Body of pancreas (tissue), 4 donors: ENCODE data around the gene MTMR1. TPM values are rescaled to one million over a fixed set of nuclear protein-coding genes. Genes with fewer than 3 reads are reported as not detected.

Source experiments
- ATAC-seq: fragments of 150-250 bp; one replicate; pipeline ENCODE4 v1.9.1; 2016
- DNase-seq, 4 donors: peaks; one replicate each; pipeline ENCODE4 v3.0.0-alpha.2; 2019
- H3K27ac ChIP-seq, 4 donors: fragments of 200-600 bp; sonication (generic); 1 replicate in 3 of 4; 2 replicates in 1 of 4; pipeline versions ENCODE4 v1.5.1 to v1.6.1; 2016 to 2019; ENCODE audit warnings: mild to moderate bottlenecking in 1 of 4, mixed read lengths in 1 of 4, moderate library complexity in 1 of 4
- H3K27me3 ChIP-seq, 2 donors: fragments of 200-600 bp; sonication (generic); one replicate each; pipeline ENCODE4 v1.6.0; 2016; ENCODE audit warnings: mild to moderate bottlenecking in 1 of 2
- H3K36me3 ChIP-seq, 2 donors: fragments of 200-600 bp; sonication (generic); replicated peaks in 1 of 2; 2 replicates each; pipeline ENCODE4 v1.5.1; 2016; ENCODE audit warnings: low read depth in 2 of 2; ENCODE audit not compliant: insufficient read depth in 1 of 2
- H3K4me1 ChIP-seq: fragments of 200-600 bp; sonication (generic); one replicate; pipeline ENCODE4 v1.6.0; 2016
- H3K4me3 ChIP-seq, 2 donors: fragments of 200-600 bp; sonication (generic); 1 replicate in 1 of 2; 2 replicates in 1 of 2; pipeline ENCODE4 v1.5.1; 2016 to 2019
- H3K9me3 ChIP-seq, 3 donors: fragments of 200-600 bp; sonication (generic); 1 replicate in 2 of 3; 2 replicates in 1 of 3; pipeline ENCODE4 v1.5.1; 2016
- POLR2A ChIP-seq, 3 donors: fragments of 450-650 bp; IDR thresholded peaks; one replicate each; pipeline ENCODE4 v1.6.1; 2016; ENCODE audit warnings: antibody characterized with exemption in 3 of 3, mild to moderate bottlenecking in 2 of 3
- WGBS, 2 donors: methylation state at CpG; one replicate each; pipeline ENCODE4 v1.1.5; 2017; 5-methylcytosine and 5-hydroxymethylcytosine counted together
- intact Hi-C: fragments of 100-400 bp; cut with DNase I; formaldehyde crosslinking; loops from one replicate; pipeline ENCODE4 v1.15.1; 2023
- total RNA-seq, 2 donors: library from RNA; depleted of rRNA; stranded (reverse); fragments of >200 nt; gene quantifications; one replicate each; pipeline ENCODE4 v1.1.0, GENCODE V29; 2016
- TF ChIP-seq, protein P1 (sequence below), 7 experiments: fragments of 450-650 bp in 4 of 7; fragments of 200-600 bp in 3 of 7; sonication (generic) in 3 of 7; IDR thresholded peaks; one replicate each; pipeline ENCODE4 v1.5.1; 2016 to 2019; ENCODE audit warnings: antibody characterized with exemption in 7 of 7

MTMR1 gene
- total RNA-seq, 2 donors from 2014 or later: 7.6 to 9.1 TPM

DNA sequence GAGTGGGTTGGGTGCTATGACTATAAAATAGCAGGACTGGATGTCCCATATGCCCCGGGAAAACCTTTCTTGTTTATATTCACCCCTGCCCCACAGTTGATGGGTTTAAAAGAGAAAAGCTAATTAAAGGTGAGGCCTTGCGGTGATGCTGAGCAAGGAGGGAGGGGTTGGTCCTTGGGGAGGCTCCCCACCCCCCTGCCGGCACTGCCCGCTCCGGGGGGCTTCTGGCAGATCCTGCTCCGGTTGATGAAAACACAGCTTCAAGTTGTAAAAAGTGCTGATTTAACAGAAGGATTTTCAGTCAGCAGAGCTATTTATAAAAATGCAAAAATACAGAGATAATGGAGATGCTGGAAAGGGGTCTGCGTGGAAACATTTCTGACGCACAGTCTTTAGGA, 68.6 kb downstream of the MTMR1 start:
- DNase-seq: no peak
- Histone ChIP-seq H3K4me1 (no peaks in the 10 kb centered on the region), H3K36me3 (no peaks in the 10 kb centered on the region), H3K27me3 (no peaks in the 10 kb centered on the region), H3K4me3 (no peak overlapping the region), H3K9me3 (no peaks in the 10 kb centered on the region), H3K27ac (no peak overlapping the region)
- intact Hi-C loops: no loop called here
- WGBS, 2 donors: 96 to 97% methylated on average over 5 of the region's 8 CpGs
- TF ChIP-seq, protein P1, sequence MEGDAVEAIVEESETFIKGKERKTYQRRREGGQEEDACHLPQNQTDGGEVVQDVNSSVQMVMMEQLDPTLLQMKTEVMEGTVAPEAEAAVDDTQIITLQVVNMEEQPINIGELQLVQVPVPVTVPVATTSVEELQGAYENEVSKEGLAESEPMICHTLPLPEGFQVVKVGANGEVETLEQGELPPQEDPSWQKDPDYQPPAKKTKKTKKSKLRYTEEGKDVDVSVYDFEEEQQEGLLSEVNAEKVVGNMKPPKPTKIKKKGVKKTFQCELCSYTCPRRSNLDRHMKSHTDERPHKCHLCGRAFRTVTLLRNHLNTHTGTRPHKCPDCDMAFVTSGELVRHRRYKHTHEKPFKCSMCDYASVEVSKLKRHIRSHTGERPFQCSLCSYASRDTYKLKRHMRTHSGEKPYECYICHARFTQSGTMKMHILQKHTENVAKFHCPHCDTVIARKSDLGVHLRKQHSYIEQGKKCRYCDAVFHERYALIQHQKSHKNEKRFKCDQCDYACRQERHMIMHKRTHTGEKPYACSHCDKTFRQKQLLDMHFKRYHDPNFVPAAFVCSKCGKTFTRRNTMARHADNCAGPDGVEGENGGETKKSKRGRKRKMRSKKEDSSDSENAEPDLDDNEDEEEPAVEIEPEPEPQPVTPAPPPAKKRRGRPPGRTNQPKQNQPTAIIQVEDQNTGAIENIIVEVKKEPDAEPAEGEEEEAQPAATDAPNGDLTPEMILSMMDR (IDR thresholded peaks at IDR 0.05): no peak
- TF ChIP-seq POLR2A (IDR thresholded peaks at IDR 0.05): no peak
- no peak for ATAC-seq

DNA sequence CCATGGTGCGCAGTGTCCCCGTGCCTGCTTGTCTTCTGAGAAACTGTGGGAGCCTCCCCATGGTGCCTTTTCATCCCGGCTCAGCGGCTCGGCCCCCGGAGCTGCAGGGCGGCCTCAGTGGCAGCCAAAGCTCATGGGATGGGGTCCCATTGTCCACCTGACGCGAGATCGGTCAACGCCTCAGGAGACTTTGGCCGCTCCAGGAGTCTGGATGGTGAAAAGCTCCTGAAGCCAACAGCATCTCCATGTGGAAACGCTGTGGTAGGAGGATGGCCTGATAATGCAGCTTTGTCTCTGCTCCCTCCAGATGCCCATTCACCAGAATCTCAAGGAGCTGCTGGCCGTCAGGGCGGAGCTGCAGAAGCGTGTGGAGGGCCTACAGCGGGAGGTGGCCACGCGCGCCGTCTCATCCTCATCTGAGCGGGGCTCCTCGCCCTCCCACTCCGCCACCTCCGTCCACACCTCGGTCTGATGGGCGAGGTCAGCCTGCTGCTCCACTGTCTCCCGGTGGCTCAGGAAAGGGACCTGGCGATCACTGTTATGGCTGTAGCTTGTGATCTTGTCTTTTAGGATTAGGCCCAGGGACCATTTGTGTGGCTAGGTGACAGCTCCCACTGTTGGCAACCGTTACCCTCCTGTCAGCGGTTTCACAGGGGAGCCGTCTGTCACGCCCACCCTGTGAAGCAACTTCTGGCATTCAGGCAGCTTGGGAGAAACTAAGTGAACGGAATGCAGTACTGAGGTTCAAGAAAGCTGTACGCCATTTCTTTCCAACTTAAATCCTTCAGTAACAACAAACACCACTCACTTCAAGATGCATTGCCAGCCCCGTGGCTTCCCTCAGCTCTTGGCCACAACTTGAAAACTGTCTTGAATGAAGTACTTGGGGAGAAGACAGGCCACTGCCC, 69.3 kb downstream of the MTMR1 start:
- DNase-seq: no peak
- WGBS, 2 donors: 87 to 94% methylated on average over 3 to 16 of the region's 36 CpGs
- TF ChIP-seq, protein P1 (IDR thresholded peaks at IDR 0.05): no peak
- TF ChIP-seq POLR2A (IDR thresholded peaks at IDR 0.05): no peak

DNA sequence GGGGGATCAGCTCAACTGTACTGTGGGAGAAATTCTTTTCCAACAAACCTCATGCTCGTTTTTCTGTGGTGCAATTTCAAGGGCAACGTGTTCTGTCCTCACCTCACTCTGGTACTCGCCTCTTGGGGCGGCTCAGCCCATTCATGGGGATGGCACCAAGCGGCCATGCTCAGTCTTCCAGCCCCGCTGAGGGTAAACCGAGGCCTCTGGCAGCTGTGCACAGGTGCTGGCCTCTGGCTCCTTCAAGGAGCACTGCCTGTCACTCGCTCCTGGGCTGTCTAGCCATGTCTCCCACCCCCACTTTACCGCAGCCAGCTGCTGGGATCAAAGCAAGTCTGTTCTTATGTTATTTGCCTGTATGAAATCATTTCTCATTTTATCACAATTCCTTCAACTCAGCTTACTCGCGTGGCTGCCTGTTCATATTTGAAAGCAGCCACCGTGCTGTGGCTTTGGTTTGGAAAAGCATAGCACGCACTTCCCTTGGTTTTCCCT, 70.2 kb downstream of the MTMR1 start:
- Histone ChIP-seq H3K4me1 (no peaks in the 10 kb centered on the region), H3K27ac (no peak overlapping the region), H3K4me3 (no peak overlapping the region), H3K9me3 (no peaks in the 10 kb centered on the region), H3K36me3 (no peaks in the 10 kb centered on the region), H3K27me3 (no peaks in the 10 kb centered on the region)
- intact Hi-C loops: no loop called here
- 80 to 95% methylated on average over 8 to 13 of the region's 13 CpGs for WGBS, 2 donors
- ATAC-seq: no peak
- no peak for DNase-seq
- TF ChIP-seq POLR2A (IDR thresholded peaks at IDR 0.05): no peak
- TF ChIP-seq, protein P1 (IDR thresholded peaks at IDR 0.05): no peak

More for the DNA sequence above, 69.3 kb downstream of the MTMR1 start:
- intact Hi-C loops: no loop called here
- no peak for ATAC-seq
- Histone ChIP-seq H3K36me3 (no peaks in the 10 kb centered on the region), H3K9me3 (no peaks in the 10 kb centered on the region), H3K27ac (no peak overlapping the region), H3K27me3 (no peaks in the 10 kb centered on the region), H3K4me3 (no peak overlapping the region), H3K4me1 (no peaks in the 10 kb centered on the region)

DNA sequence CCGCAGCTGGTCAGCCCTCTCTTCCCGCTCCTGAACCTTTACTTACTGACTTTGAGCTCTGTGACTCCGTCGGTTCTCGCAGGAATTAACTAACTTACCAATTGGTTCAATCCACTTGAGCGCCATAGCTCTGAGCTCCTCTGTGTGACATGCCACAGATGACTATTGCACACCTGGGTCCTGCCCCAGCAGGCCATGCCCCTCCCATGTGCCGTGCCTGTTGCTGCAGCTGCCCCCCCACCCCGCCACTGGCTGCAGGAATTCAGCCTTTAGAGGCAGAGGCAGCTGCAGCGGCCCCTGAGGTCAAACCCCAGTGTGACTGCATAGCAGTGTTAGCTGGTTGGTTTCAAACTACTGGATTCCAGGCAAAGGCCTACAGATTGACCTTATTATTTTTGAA, 70.6 kb downstream of the MTMR1 start:
- ATAC-seq (no peak), DNase-seq (no peak)
- intact Hi-C loops: no loop called here
- no peaks in the 10 kb centered on the region for H3K36me3 ChIP-seq
- no peak overlapping the region for H3K27ac ChIP-seq
- no peaks in the 10 kb centered on the region for H3K27me3 ChIP-seq
- 92 to 98% methylated on average over 7 to 8 of the region's 9 CpGs for WGBS, 2 donors
- TF ChIP-seq, protein P1 (IDR thresholded peaks at IDR 0.05): no peak
- TF ChIP-seq POLR2A (IDR thresholded peaks at IDR 0.05): no peak
- H3K4me1 ChIP-seq: no peaks in the 10 kb centered on the region
- H3K4me3 ChIP-seq: no peak overlapping the region
- no peaks in the 10 kb centered on the region for H3K9me3 ChIP-seq
